ENCODE results near the gene DNTT. TPM values are rescaled to one million over a fixed set of nuclear protein-coding genes. Genes with fewer than 3 reads are reported as not detected.

The DNTT gene
- total and polyA plus RNA-seq, 7 donors: not detected

GRCh38 chr10:96384506-96384905, 80.3 kb downstream of the DNTT start:
- TF ChIP-seq, protein P1, sequence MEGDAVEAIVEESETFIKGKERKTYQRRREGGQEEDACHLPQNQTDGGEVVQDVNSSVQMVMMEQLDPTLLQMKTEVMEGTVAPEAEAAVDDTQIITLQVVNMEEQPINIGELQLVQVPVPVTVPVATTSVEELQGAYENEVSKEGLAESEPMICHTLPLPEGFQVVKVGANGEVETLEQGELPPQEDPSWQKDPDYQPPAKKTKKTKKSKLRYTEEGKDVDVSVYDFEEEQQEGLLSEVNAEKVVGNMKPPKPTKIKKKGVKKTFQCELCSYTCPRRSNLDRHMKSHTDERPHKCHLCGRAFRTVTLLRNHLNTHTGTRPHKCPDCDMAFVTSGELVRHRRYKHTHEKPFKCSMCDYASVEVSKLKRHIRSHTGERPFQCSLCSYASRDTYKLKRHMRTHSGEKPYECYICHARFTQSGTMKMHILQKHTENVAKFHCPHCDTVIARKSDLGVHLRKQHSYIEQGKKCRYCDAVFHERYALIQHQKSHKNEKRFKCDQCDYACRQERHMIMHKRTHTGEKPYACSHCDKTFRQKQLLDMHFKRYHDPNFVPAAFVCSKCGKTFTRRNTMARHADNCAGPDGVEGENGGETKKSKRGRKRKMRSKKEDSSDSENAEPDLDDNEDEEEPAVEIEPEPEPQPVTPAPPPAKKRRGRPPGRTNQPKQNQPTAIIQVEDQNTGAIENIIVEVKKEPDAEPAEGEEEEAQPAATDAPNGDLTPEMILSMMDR (IDR thresholded peaks at IDR 0.05): no peak
- TF ChIP-seq POLR2A (IDR thresholded peaks at IDR 0.05) (no peak), POLR2AphosphoS5 (IDR thresholded peaks at IDR 0.05) (no peak), EP300 (IDR thresholded peaks at IDR 0.05) (no peak)
- DNase-seq: no peak
- H3K4me1 ChIP-seq: peaks cover 0 to 34% (median 32%) of the 10 kb centered on the region in 4 donors
- H3K4me3 ChIP-seq: no peak overlapping the region
- H3K27me3 ChIP-seq: no peaks in the 10 kb centered on the region
- no peak overlapping the region for H3K27ac ChIP-seq
- H3K9me3 ChIP-seq: no peaks in the 10 kb centered on the region
- intact Hi-C loops (cut with DNase I): no loop called here
- 62 to 68% methylated on average over 25 of the region's 25 CpGs for WGBS, 2 donors
- H3K36me3 ChIP-seq: no peaks in the 10 kb centered on the region

GRCh38 chr10:96387161-96387560, 82.9 kb downstream of the DNTT start:
- no peaks in the 10 kb centered on the region for H3K9me3 ChIP-seq
- peaks cover 0 to 41% (median 35%) of the 10 kb centered on the region in 4 donors for H3K4me1 ChIP-seq
- H3K36me3 ChIP-seq: no peaks in the 10 kb centered on the region
- no peak overlapping the region for H3K4me3 ChIP-seq
- no peak for DNase-seq
- WGBS, 2 donors: 74 to 76% methylated on average over 2 of the region's 2 CpGs
- H3K27me3 ChIP-seq: no peaks in the 10 kb centered on the region
- TF ChIP-seq POLR2A (IDR thresholded peaks at IDR 0.05): no peak
- intact Hi-C loops (cut with DNase I): no loop called here
- no peak overlapping the region for H3K27ac ChIP-seq

DNA sequence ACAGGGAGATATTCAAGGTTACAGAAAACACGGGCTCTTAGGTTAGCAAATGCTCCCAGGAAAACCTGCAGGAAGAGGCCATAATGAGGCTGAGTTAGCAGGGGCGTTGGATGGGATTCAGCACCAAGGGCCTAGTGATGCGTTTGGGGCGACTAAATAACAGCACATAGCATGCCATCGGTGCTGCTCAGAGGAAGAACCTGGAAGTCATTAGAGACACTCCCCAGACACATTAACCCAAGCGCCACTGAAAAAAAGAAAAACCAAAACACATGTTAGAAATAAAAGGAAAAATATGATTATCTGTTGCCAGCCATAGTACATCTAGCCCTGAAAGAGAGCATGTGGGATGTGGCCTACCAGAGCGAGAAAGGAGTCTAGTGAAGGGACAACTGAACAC, 83.4 kb downstream of the DNTT start:
- H3K9me3 ChIP-seq: no peaks in the 10 kb centered on the region
- TF ChIP-seq EP300 (IDR thresholded peaks at IDR 0.05): no peak
- no peak for TF ChIP-seq POLR2A (IDR thresholded peaks at IDR 0.05)
- TF ChIP-seq, protein P1 (IDR thresholded peaks at IDR 0.05): no peak
- TF ChIP-seq POLR2AphosphoS5 (IDR thresholded peaks at IDR 0.05): no peak
- peaks cover 0 to 40% (median 35%) of the 10 kb centered on the region in 4 donors for H3K4me1 ChIP-seq
- H3K4me3 ChIP-seq: no peak overlapping the region
- H3K27me3 ChIP-seq: no peaks in the 10 kb centered on the region
- intact Hi-C loops (cut with DNase I): no loop called here
- WGBS, 2 donors: 86 to 88% methylated on average over 7 of the region's 7 CpGs
- DNase-seq: no peak
- no peak overlapping the region for H3K27ac ChIP-seq
- no peaks in the 10 kb centered on the region for H3K36me3 ChIP-seq

Other genes with a start within 250 kb of the DNTT start
- 10 to 100 TPM; 13.2 to 22.8 (median 17.2) TPM for gene ZNF518A, start 174.1 kb upstream of the DNTT start, total RNA-seq
- 1 to 10 TPM; 4.2 to 7.1 (median 6.9) TPM for gene ZNF518A, start 174.1 kb upstream of the DNTT start, polyA plus RNA-seq
- gene BLNK, start 32.9 kb upstream of the DNTT start, total RNA-seq: 1 to 10 TPM in 3 of 4 donors, under 1 TPM in 1; 0.99 to 2.2 (median 1.6) TPM
- gene BLNK, start 32.9 kb upstream of the DNTT start, polyA plus RNA-seq: 10 to 100 TPM in 1 of 3 donors, 1 to 10 TPM in 2; 8.6 to 24.0 (median 9.6) TPM
- not detected for gene OPALIN, start 54.6 kb downstream of the DNTT start, total RNA-seq
- not detected for gene OPALIN, start 54.6 kb downstream of the DNTT start, polyA plus RNA-seq
- gene TLL2, start 209.5 kb downstream of the DNTT start, total RNA-seq: 1 to 10 TPM in 1 of 4 donors, under 1 TPM in 3; 0.14 to 2.2 (median 0.26) TPM
- gene TLL2, start 209.5 kb downstream of the DNTT start, polyA plus RNA-seq: under 1 TPM in 1 of 3 donors, not detected in 2; 0.36 TPM

All from sigmoid colon (tissue), 7 donors.